Activated CD4-positive, alpha-beta T cell treated with anti-CD3 and anti-CD28 coated beads, Interleukin-10, Interleukin-2, amounts not matched to agents 100 ng/mL and 50 ng/mL, durations not matched to agents 16 hours and 8 hours (primary cell): Measurements from ENCODE around the gene MPIG6B.

ENCODE experiments used
- DNase-seq: peaks from one replicate; pipeline ENCODE4 v3.0.0-alpha.2; 2020

The MPIG6B gene

GRCh38 chr6:31769684-31770371 is 46.7 kb downstream of the MPIG6B start:
- DNase-seq = peak; percentile 90

DNA sequence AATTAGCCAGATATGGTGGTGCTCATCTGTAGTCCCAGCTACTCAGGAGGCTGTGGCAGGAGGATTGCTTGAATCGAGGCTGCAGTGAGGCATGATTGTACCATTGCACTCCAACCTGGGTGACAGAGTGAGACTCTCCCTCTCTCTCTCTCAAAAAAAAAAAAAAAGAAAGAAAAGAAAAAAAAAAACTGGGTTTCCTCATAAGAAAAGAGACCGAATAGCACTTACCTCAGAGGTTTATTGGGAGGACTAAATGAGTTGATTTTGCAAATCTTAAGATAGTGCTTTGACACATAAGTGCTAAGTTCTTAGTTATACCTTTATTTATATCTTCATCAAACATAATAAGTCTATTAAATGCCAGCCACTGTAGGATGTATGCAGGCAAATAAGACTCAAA is 47.7 kb downstream of the MPIG6B start:
- no peak for DNase-seq

- DNase-seq = no peak
Measured at GRCh38 chr6:31771992-31772358, 48.8 kb downstream of the MPIG6B start.

DNA sequence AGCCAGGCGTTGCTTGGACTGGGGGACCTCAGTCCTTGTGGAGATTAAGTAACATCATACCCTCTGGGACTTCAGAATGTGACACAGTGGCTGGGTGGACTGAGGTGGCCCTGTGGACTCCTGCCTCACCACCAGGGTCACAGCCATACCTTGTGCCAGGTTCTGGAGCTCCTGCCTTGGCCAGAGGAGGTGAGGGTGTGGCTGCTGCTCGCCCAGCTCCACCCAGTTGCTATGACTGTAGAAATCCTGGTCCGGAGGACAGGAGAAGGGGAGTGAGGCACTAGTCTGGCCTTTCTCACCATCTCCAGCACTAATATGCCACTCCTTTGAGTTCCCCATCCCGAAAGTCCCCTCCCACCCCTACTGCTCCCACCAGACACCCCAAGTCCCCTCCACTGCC is 52.0 kb downstream of the MPIG6B start:
- DNase-seq = no peak

DNA sequence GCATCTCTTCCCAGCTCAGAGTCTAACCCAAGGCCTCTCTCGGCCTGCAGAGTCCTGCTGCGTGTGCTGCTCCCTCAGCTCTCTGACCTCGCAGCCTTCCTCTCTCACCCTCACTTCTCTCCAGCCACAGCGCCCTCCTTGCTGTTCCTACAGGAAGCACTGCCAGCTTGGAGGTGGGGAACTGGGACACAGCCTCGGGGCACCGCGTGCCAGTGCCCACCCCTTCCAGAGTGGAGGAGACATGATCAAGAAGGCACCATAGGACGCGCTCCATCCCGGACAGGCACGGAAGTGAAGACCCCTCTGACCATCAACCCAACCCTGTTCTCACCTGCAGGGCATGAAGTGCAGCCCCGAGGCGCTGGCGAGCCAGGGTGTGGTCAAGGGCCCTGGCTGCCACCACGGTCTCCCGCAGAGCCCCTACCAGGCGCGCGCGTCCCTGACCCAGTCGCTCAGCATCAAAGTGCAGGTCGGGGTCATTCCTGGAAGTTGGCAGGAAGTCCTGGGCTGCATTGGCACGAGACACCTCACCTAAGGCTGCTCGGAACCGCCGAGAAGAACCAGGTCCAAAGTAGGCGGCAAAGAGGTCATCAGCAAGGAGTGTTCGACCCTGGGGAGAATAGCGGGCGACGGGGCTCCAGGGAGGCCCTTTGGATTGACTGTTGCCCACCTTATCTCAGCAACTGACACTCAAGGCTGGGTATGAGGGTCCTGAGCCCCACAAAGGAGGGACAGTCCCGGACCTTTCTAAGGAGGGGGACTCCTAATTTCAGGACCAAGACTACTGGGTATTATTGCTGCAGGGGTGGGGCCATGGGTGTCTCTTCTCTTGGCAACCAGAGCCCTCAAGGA is 52.7 kb downstream of the MPIG6B start:
- DNase-seq = no peak
